Activated CD4-positive, alpha-beta T cell treated with anti-CD3 and anti-CD28 coated beads for 4 hours (primary cell): Measurements from ENCODE around the gene WWTR1.

ENCODE experiments used
- DNase-seq, 2 donors: peaks; one replicate each; pipeline ENCODE4 v3.0.0-alpha.2; 2020

Gene WWTR1

DNA sequence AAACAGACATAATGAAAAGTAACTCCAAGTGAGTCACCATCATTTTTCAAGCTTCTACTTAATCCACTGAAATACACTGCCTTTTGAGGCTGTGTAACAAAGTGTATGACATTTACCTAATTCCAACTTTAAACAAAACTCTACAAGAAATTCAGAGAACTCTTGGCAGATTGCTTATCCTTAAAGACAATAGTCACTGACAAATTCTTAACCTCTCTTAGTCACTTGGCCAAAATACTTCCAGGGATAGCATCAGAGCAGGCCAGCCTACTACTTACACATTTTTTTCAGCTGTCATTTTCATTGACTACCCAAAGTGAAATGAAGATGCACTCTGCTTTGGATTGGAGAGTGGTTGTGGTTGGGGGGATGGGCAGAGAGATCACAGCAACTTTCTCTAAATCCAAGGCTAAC, 3.6 kb downstream of the WWTR1 start:
- no peak for DNase-seq

DNA sequence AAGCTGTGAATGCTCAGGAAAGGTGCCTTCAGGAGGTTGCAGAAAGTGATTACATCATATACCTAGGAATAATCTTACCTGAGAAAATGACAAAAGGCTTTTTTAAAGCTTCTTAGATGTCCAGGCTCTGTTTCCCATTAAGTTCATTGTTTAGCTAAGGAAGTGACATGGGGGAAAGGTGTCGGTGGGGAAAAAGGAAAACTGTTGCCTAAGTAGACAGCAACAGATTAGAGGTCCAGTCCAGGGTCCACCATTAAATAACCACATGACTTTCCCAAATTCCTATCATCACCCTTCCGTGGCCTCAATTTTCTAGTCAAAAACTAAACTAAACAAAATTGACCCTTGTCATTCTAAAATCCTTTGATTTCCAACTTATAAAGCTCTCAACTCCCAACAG, 4.3 kb downstream of the WWTR1 start:
- DNase-seq: no peak

DNA sequence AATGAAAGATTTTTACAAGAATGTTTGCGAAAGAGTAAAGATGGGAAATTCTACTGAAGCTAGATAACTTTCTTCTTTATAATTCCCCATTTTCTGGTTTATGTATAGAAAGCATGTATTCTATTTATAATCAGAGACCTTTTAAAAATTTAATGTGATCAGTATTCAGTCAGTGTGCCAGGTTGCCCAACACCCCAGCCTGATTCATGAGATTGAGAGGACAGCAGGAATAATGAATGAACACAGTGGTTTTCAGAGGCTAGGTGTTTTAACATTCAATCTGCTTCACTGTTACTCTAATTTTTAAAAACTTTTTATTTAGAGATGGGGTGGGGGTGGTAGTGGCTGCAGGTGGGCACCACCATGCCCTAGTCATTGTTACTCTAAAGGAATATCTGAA, 4.7 kb downstream of the WWTR1 start:
- DNase-seq: no peak

DNA sequence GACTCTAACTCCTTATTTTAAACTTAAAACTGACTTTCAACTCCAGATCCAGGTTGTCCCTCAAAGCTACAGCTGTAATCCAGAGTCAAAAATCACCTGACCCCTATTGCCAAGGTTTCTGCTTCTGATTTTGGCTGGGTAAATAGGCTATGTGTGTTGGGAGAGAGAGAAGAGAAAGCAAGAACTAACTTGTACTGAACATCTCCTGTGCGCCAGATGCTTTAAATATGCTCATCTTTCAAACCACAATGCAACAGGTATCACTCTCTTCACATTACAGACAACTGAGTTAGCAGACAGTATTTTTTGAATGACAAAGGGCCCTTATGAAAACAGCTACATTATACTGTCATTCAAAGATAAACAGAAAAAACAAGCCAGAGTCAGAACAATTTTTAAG, 7.0 kb downstream of the WWTR1 start:
- no peak for DNase-seq

DNA sequence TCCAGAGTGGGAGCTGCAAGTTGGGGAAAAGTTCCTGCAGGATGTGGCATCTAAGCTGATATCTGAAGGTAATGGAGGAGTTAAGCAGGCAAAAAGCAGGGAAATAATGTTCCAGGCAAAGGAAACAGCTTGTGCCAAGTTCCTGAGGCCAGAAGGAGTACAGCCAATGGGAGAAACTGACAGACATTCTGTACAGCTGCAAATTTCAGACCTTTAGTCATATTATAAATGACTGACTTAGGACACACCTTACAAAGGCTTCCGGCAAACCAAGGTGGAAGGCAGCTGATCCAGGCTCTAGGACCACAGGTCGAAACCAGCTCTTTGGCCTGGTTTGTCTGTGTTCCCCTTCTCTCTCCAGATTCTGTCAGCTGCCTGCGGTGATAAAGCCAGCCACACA, 9.3 kb downstream of the WWTR1 start:
- no peak for DNase-seq

DNA sequence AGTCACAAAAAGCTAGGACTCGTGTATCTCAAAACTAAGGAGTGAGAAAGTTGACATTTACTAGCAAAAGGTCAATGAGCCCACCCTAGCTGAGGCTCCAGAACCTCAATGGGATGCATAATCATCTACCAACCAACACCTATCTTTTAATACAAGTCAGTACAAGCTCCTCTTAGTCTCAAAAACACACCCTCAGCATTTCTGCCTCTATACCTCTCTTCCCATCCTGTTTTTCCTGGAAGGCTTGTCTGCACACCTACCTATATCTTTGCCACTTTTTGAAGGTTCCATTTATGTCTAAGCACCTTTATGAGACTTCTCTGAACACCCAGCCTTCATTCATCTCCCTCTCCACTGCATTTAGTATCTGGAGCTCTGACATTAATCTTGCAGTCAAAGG, 10.0 kb downstream of the WWTR1 start:
- no peak for DNase-seq

DNA sequence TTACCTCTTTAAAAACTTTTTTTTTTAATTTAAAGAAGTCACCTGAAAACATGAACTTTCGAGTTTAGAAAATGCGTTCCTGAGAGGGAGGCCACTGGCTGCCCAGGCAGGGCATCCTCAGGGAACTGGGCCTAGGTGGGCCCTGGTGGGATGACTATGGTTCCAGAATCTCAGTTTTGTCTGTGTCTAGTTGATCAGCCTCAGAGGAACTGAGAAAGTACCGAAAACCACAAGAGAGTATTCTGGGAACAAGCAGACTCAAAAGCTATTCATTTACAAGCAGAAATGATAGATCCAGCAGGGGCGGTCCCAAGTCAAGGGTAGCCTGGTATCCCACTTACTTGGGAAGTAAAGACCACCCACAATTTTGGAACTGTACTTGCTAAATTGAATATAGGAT, 10.5 kb downstream of the WWTR1 start:
- DNase-seq: no peak

DNA sequence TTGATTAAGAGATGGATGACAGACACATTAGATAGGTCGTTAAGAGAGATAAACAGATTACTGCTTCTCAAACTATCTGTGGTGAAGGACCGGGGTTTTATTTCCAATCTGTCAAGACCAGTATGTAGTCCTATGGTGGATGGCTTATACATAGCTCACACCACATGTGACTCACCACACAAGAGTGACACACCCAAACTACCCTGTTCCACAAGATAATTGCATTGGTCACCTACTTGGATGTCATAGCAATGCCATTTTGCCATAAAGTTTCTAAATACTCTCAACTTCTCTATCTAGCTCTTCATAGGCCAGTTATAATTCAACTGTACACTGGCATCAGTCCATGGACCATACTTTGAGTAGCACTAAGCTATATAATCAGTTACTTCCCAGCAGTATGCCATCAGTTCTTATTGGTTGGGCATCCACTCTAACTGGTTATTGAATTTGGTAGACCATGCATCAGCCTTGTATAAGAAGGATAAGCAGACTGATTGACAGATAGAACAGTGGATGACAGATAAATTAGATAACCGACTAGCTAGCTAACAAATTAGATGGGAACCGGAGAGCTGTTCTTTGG, 11.6 kb downstream of the WWTR1 start:
- DNase-seq: no peak

DNA sequence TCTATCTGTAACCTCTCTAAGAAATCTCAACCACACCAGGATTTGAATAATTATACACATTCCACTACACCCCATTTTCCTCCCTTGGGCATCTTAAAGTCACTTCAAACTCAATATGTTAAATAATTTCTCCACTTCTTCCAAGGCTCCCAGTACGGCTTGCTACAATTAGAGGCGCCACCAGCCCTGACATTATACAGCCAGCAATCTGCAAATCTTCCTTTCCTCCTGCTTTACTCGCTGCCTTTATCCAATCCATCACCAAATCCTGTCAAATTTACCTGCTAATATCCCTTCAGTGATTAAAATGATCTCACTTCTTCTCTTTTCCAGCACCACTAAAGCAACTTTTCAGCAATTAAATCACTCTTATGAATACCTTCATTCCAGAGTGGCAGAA, 13.9 kb downstream of the WWTR1 start:
- DNase-seq: no peak

DNA sequence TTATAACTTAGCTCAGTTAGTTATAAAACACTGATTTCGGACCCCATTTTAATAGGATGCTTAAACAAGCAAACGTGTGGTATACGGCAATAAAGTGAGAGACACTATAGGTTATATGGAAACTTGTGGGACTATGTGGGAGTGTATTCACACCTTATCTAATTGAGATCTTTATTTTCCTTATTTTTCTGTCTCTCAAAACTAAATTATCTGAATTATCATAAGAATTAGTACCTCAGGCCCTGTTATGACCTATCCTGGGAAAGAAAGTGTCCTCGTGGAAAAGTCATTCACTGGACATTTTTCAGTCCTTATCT, 14.4 kb downstream of the WWTR1 start:
- no peak for DNase-seq

DNA sequence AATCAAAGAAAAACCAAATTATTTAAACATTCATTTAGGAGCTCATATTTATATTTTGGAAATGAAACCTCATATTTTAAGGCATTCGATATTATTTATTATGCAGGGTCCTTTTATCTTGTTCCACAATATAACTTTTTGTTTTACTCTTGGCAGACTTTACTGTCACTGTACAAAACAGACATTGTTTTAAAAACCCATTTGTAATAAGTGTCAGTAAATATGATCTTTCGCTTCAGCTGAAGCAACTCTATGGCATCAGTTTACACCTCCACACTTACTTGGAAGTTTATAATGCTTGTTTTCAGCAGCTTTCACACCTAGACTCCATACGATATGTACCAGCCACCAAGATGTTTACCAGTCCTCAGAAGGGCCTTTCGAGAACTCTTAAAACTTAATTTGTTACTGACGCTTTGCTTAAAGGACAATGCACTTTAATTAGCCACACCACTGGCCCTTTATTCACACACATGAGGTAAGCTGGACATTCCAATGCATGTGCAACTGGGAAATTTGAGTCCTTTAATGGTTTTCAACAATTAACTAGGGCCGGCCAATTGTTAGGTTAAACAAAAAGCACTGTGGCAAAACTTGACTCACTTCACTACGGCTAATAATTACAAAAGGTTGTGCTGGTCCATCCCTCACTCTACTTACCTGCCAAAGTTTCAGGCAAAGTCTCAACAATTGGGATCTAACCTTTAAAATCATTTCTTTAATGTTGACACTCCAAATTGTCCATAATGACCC, 16.7 kb downstream of the WWTR1 start:
- DNase-seq: no peak

DNA sequence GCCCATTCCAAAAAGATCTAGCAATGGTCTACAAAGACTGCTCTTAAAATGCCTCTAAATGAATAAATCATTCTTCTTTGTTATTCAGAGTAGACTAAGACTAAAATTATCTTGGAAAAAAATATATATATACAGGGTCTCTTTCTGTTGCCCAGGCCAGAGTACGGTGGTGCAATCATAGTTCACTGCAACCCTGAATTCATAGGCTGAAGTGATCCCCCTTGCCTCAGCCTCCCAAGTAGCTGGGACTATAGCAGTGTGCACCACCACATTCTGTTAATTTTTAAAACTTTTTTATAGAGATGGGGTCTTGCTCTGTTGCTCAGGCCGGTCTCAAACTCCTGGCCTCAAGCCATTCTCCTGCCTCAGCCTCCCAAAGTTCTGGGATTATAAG, 18.7 kb downstream of the WWTR1 start:
- DNase-seq: no peak

DNA sequence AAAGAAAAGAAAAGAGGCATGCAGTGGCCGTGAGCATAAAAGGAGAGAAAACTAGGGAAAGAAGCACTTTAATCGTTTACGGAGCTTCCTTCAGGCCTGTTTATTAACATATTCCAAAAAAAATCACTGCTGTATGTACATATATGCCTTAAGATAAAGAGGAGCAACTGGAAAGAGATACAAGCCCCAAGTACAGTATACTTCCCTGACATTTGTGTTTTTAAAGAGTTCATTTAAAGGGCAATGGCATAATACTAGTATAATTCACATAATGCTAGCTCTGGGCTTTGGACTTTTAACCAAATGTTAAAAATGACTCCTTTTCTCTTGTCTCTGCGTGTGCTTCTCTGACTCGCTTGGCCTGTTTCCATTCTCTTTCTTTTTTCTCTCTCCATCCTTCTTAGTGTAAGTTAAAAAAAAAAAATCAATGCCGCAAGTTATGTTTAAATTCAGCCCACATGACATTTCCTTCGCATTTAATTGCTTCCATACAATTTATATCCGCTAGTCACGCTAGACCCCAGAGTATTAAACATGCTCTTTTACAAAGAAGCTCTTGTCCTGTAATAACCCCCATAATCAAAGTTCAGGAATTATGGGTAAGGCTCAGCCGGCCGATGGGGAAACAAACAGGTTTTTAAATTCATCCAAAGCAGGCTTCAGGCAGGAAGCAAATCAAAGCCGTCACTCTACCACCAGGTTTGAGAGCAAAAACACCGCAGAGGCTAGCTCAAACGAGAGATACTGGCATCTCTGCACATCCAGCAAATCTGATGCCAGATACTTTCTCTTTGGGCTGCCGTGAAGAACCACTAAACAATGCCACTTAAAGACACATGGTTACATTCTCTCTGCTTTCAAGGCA, 19.4 kb downstream of the WWTR1 start:
- DNase-seq: no peak

DNA sequence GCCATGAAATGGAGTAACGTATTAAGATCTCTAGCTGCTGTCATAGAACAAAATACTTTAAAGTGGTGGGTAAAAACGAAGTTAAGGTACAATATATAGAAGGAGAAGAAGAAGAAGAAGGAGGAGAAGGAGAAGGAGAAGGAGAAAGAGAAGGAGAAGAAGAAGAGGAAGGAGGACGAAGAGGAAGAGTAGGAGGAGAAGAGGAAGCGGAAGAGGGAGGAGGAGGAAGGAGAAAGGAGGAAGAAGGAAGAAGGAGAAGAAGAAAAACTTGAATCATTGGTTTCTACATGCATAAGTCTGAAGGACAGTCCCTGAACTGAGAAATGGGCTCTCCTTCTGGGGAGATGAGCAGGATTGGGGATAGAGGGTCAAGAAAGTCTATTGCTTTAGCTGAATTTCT, 22.4 kb downstream of the WWTR1 start:
- no peak for DNase-seq

DNA sequence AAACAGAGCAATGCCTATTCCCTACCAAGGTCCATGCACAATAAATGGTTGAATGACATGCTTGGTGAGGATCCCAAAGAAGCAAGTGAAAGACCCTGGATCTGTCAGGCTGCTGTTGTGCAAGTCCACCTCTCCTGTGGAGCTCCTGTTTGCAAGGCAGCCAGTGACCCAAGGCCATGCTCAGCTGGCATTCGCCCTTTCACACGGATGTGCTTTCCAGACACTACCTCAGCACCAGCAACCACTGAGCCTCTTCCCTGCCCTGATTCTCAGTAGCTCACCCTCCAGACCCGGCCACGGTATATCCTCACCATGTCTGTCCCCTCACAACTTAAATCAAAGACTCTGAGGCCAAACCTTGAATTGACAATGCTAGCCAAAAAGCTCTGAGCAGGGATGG, 23.3 kb downstream of the WWTR1 start:
- no peak for DNase-seq

DNA sequence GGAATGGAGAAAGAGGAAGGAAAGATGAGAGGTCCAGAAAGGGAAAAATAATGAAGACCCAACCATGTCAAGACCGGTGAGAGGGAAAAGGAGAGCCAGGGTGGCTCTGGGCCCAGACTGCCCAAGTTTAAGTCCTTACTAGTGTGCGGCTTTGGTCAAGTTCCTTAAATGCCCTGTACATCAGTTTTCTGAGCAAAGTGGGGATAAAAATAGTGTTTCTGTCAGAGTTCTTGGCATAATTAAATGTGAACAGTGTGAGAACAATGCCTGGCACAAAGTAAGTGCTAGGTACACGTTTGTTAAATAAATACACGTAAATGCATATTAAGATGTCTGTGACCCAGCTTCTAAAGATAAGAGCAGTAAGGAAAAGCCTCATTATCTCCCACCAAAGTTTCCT, 23.8 kb downstream of the WWTR1 start:
- no peak for DNase-seq

DNA sequence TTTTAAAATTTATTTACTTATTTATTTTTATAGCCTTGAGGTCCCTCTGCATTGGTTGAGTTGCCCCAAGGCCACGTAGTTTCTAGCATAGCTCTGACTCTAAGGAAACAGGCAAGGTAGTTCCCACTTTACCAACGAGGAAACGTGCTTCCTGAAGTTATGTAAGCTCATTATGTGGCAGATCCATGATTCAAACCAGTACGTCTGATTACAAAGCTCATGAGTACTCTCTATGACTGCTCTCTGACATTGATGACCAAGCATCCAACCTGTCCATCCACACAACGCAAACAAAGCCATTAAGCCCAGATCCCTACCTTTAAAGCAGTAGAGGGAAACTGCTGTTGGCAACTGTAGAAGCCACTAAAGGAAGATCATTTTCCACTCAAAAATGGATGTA, 25.6 kb downstream of the WWTR1 start:
- DNase-seq: no peak

DNA sequence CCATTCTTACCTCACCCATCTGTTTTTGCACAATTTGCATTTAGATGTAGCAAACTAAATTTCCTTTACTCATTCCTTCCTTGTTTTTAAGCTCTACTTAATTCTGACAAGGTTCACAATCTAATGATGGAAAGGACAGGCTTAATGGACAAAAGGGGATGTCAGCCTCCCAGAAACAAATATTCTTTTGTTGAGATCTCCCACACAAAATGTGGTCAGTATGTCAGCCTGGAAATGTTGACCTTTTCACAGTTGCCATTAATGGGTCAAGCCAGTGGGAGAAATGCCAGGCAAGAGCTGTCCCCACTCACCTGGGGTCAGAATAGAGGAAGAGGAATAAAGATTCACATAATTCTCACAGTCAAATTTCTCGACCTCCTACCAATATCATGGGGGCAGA, 27.0 kb downstream of the WWTR1 start:
- DNase-seq: no peak

DNA sequence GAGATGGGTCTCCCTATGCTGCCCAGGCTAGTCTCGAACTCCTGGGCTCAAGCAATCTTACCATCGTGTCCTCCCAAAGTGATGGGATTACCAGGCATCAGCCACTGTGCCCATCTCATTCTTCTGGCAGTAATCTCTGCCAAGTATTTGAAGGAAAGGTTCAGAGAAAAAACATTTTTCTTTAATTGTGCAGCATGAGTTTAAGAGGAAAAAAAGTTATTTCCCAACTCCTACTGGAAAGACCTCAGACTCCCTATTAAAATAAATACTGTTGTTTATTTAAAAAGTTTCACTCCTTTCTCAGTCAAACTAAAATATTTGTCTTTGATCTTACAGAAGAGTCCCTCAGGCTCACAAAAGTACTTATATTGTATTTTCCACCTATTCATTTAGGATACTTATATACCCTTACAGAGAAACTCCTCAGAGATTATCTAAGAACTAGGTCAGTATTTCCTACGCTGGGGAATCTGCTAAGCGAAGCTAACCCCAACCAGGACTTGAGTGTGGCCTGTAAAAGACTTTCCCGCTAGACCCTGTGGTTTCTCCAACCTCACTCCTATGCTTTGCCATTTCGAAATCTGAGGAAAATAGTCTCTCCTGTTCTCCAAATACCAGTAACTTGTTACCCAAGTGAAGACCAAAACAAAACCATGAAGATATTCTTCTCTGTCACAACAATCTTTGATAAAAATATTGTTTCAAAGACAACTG, 28.7 kb downstream of the WWTR1 start:
- DNase-seq: no peak

DNA sequence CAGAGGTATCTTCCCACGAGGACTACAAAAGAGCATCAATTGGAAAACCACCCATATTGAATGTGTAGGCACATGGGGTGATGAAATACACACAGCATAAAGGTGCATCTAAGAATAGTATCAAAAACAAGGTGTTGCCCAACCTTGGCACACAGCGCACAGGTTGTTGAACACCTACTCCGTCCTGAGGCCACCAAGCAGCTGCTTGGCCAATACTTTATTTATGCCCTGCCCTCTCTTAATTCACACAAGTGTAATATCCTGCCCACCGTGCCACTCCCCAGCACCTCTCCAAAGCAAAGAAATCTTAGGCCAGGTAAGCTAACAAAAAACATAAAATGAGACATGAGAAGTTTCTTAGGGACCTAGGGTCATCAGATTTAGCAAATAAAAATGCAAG, 31.2 kb downstream of the WWTR1 start:
- DNase-seq: no peak

DNA sequence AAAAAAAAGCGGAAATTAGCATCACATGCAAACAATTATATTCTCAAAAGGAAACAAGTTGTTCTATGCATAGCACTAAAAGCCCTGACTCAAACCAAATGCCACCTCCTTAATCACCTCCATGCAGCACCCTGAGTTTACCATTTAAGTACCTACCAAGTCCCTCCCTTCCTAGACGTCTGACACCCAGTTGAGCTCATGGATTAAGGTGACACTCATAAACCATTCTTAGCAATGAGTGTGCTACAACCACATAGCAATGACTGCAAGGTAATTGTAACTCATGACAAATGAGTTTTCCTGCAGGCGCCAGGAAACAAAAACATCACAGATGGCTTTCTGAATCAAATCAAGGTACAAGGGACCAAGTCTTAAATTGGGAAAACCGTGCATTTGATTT, 32.0 kb downstream of the WWTR1 start:
- DNase-seq: no peak

DNA sequence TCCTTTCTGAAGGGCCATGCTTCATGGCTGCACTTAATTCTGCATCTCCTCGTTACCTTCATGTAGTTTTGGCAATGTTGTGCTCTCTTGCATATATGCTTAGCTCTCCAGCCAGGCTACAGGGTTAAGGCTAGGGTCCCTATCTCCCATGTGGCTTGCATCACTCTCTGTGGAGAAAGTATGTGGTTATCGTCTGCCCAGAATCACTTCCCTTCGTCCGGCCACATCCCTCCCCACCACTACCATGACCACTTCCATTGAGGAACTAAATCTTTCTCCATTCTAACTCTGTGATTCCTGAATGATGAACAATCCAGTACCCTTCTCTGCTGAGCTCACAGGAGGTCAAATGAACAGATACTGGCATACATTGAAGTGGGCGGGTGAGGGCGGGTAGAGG, 34.0 kb downstream of the WWTR1 start:
- no peak for DNase-seq

DNA sequence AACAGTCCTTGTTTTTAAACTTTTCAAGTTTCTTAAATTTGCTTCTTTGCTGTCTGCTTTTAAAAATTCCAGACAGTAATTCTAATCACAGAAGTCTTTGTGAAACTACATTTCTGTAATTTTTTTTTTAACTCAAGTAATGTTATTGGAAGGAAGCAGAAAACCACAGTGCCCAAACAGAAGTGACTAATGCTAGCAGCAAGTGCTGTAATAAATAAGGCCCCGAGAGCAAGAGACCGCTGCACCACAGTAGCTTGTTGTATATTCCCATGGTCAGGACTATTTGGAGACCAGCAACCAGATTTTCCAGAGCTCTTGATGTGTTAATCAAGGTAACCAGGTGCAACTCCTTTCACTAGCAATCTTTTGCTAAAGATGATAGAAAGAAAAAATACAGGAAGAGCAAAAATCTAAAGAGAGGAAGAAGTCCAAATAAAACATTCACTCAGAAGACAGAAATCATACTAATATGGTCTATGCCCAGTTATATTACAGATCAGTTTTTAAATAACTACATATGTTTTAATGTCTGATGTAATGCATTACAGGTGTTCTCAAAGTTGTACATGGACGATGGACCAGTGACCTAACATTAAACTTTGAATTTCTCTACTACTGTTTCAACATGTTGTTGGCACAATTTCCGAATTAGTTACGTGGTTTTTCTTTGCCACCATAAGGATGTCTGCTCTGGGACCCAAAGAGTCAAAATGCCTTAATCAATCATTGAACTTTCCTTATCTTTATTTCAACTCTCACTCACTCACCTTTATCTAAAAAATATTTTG, 36.4 kb downstream of the WWTR1 start:
- DNase-seq: no peak
